HG03060 (cell line): ENCODE results near the gene GAK.

Experiments
- ATAC-seq: cut with Tn5 transposase; IDR thresholded peaks from one replicate; pipeline ENCODE4 v1.9.1; 2021; ENCODE audit warnings: low read depth, moderate number of reproducible peaks; ENCODE audit not compliant: unreplicated experiment

GAK gene

GRCh38 chr4:875818-876423, 56.2 kb downstream of the GAK start:
- ATAC-seq = no peak

GRCh38 chr4:874971-875817, 56.9 kb downstream of the GAK start:
- no peak for ATAC-seq

GRCh38 chr4:874056-874455, 58.1 kb downstream of the GAK start:
- ATAC-seq = no peak

GRCh38 chr4:872241-872981, 59.7 kb downstream of the GAK start:
- no peak for ATAC-seq

GRCh38 chr4:871484-871883, 60.6 kb downstream of the GAK start:
- no peak for ATAC-seq

- ATAC-seq = no peak
Observed at GRCh38 chr4:870951-871350, 61.2 kb downstream of the GAK start.

GRCh38 chr4:869776-870175, 62.3 kb downstream of the GAK start:
- ATAC-seq = no peak

GRCh38 chr4:868421-868820, 63.7 kb downstream of the GAK start:
- no peak for ATAC-seq

- no peak for ATAC-seq
Observed at GRCh38 chr4:867526-868250, 64.4 kb downstream of the GAK start.

GRCh38 chr4:866761-867390, 65.2 kb downstream of the GAK start:
- no peak for ATAC-seq

- ATAC-seq = no peak
Observed at GRCh38 chr4:866068-866760, 65.9 kb downstream of the GAK start.

GRCh38 chr4:865572-865971, 66.5 kb downstream of the GAK start:
- ATAC-seq = no peak

GRCh38 chr4:865121-865465, 67.0 kb downstream of the GAK start:
- no peak for ATAC-seq

- ATAC-seq = no peak
Observed at GRCh38 chr4:864456-865120, 67.5 kb downstream of the GAK start.

- ATAC-seq = no peak
Observed at GRCh38 chr4:860561-860960, 71.6 kb downstream of the GAK start.

GRCh38 chr4:859496-859895, 72.6 kb downstream of the GAK start:
- ATAC-seq = no peak

- no peak for ATAC-seq
Observed at GRCh38 chr4:858831-859451, 73.2 kb downstream of the GAK start.

- ATAC-seq = no peak
Observed at GRCh38 chr4:858041-858481, 74.1 kb downstream of the GAK start.

GRCh38 chr4:857461-857860, 74.7 kb downstream of the GAK start:
- ATAC-seq = no peak
